GM23248 (cell line): ENCODE measurements around the gene DCAF16. TPM values are rescaled to one million over a fixed set of nuclear protein-coding genes. Genes with fewer than 3 reads are reported as not detected.

Source experiments
- DNase-seq: peaks from one replicate; pipeline ENCODE4 v3.0.0-alpha.2; 2015
- H2AFZ ChIP-seq: fragments of 200-600 bp; sonication (generic); 2 replicates; pipeline ENCODE4 v1.6.1; 2016; ENCODE audit warnings: antibody characterized with exemption
- H3F3A ChIP-seq: fragments of 200-600 bp; sonication (generic); 2 replicates; pipeline ENCODE4 v1.6.1; 2016; ENCODE audit warnings: mild to moderate bottlenecking, antibody characterized with exemption, mixed run types; ENCODE audit not compliant: insufficient read depth
- H3K27ac ChIP-seq: fragments of 200-600 bp; sonication (generic); 2 replicates; pipeline ENCODE4 v1.5.1; 2016; ENCODE audit warnings: mild to moderate bottlenecking
- H3K27me3 ChIP-seq: fragments of 200-600 bp; sonication (generic); replicated peaks from 2 replicates; pipeline ENCODE4 v1.6.1; 2016; ENCODE audit warnings: mild to moderate bottlenecking; ENCODE audit not compliant: insufficient read depth
- H3K36me3 ChIP-seq: fragments of 200-600 bp; sonication (generic); 2 replicates; pipeline ENCODE4 v1.6.1; 2016; ENCODE audit warnings: low read depth, mild to moderate bottlenecking
- H3K4me1 ChIP-seq: fragments of 200-600 bp; sonication (generic); 2 replicates; pipeline ENCODE4 v1.6.1; 2016; ENCODE audit warnings: mild to moderate bottlenecking; ENCODE audit not compliant: insufficient read depth
- H3K4me2 ChIP-seq: fragments of 200-600 bp; sonication (generic); one replicate; pipeline ENCODE4 v1.6.1; 2016; ENCODE audit warnings: mild to moderate bottlenecking; ENCODE audit not compliant: unreplicated experiment
- H3K4me3 ChIP-seq: fragments of 200-600 bp; sonication (generic); 2 replicates; pipeline ENCODE4 v1.5.1; 2016; ENCODE audit warnings: mild to moderate bottlenecking
- H3K79me2 ChIP-seq: fragments of 200-600 bp; sonication (generic); 2 replicates; pipeline ENCODE4 v1.6.1; 2016; ENCODE audit warnings: mild to moderate bottlenecking; ENCODE audit not compliant: insufficient read depth
- H3K9ac ChIP-seq: fragments of 200-600 bp; sonication (generic); 2 replicates; pipeline ENCODE4 v1.6.1; 2016; ENCODE audit warnings: mild to moderate bottlenecking
- H3K9me2 ChIP-seq: fragments of 200-600 bp; sonication (generic); 2 replicates; pipeline ENCODE4 v1.6.1; 2016; ENCODE audit warnings: mixed run types, mild to moderate bottlenecking, moderate library complexity; ENCODE audit not compliant: insufficient read depth
- H3K9me3 ChIP-seq: fragments of 200-600 bp; sonication (generic); one replicate; pipeline ENCODE4 v1.6.1; 2017; ENCODE audit warnings: low read depth
- H4K20me1 ChIP-seq: fragments of 200-600 bp; sonication (generic); 2 replicates; pipeline ENCODE4 v1.6.0; 2016; ENCODE audit not compliant: insufficient read depth
- EZH2phosphoT487 ChIP-seq: fragments of 200-600 bp; sonication (generic); IDR thresholded peaks from 2 replicates; pipeline ENCODE4 v1.6.1; 2018; ENCODE audit warnings: antibody characterized with exemption, moderate library complexity, mild to moderate bottlenecking, low read depth; ENCODE audit not compliant: insufficient read depth
- WGBS, 2 experiments: methylation state at CpG; one replicate each; pipeline ENCODE4 v1.1.6; 2015 to 2017; ENCODE audit warnings: low lambda C conversion rate in 2 of 2, low coverage in 1 of 2; ENCODE audit errors: missing lambda C conversion rate in 2 of 2; 5-methylcytosine and 5-hydroxymethylcytosine counted together
- in situ Hi-C: fragments of 300-500 bp; cut with MboI; formaldehyde crosslinking; loops from 2 replicates; pipeline ENCODE4 v1.15.0; 2020
- polyA plus RNA-seq: library from polyadenylated mRNA; unstranded; fragments of >200 nt; fragmentation: Nextera tagmentation; extraction: Ambion mirVana; gene quantifications from 2 replicates; pipeline ENCODE4 v1.2.1, GENCODE V29; 2016
- total RNA-seq: library from RNA; depleted of rRNA; stranded (reverse); fragments of >200 nt; shearing (Covaris generic); gene quantifications from 2 replicates; pipeline ENCODE4 v1.2.3, GENCODE V29; 2014; rRNA removed

DCAF16 gene
- total and polyA plus RNA-seq, 2 experiments from 2014 or later, result 11.8 to 24.4 TPM

DNA sequence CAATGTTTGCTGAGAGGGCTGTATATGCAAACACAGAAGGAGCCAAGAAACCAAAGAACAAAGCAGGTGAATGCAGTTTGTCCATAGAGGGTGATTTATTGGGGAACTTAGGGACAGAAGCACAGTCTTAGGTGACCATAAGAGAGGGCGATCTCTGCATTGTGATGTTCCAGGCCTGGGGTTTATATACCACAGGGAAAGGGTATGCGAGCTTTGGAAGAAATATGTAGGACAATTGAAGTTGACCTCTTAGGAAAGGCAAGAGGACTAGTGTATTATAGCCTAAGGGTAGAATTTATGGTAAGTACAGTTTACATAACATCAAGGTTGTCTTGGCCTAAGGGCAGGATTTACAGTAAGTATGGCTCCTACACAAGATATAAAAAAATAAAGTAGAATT, 56.9 kb downstream of the DCAF16 start:
- H3K9ac ChIP-seq, result no peak overlapping the region
- no peaks in the 10 kb centered on the region for H3K9me3 ChIP-seq
- no peak overlapping the region for H3K4me2 ChIP-seq
- H3K27me3 ChIP-seq, result peaks cover 21% of the 10 kb centered on the region
- H2AFZ ChIP-seq, result no peak overlapping the region
- H3K4me3 ChIP-seq, result no peak overlapping the region
- in situ Hi-C loops, result no loop called here
- no peaks in the 10 kb centered on the region for H3K4me1 ChIP-seq
- no peak for TF ChIP-seq EZH2phosphoT487
- no peak for DNase-seq
- no peaks in the 10 kb centered on the region for H4K20me1 ChIP-seq
- H3K9me2 ChIP-seq, result no peaks in the 10 kb centered on the region
- no peaks in the 10 kb centered on the region for H3K36me3 ChIP-seq
- no peaks in the 10 kb centered on the region for H3F3A ChIP-seq
- no peak overlapping the region for H3K27ac ChIP-seq
- 49 to 76% methylated on average over 2 of the region's 2 CpGs for WGBS, 2 experiments
- H3K79me2 ChIP-seq, result no peaks in the 10 kb centered on the region

Other genes with a start within 250 kb of the DCAF16 start
- 63.6 and 75.4 TPM in 2 replicates for gene LAP3, start 233.6 kb downstream of the DCAF16 start, total RNA-seq
- gene LAP3, start 233.6 kb downstream of the DCAF16 start, polyA plus RNA-seq, result 60.7 and 62.6 TPM in 2 replicates
- gene MED28, start 196.1 kb downstream of the DCAF16 start, total RNA-seq, result 3.9 and 4.8 TPM in 2 replicates
- 34.1 and 40.0 TPM in 2 replicates for gene MED28, start 196.1 kb downstream of the DCAF16 start, polyA plus RNA-seq
- gene FAM184B, start 29.1 kb downstream of the DCAF16 start, total RNA-seq, result not detected in 2 replicates
- gene FAM184B, start 29.1 kb downstream of the DCAF16 start, polyA plus RNA-seq, result 0.04 and 0.06 TPM in 2 replicates
- gene NCAPG, start 222 bp upstream of the DCAF16 start, total RNA-seq, result 15.6 and 18.5 TPM in 2 replicates
- 13.1 and 14.0 TPM in 2 replicates for gene NCAPG, start 222 bp upstream of the DCAF16 start, polyA plus RNA-seq
- 6.2 and 16.8 TPM in 2 replicates for gene LCORL, start 211.0 kb upstream of the DCAF16 start, total RNA-seq
- 3.9 and 5.0 TPM in 2 replicates for gene LCORL, start 211.0 kb upstream of the DCAF16 start, polyA plus RNA-seq